Measurements from ENCODE around the gene PRG2.
"Not testable (repeated sequence)": the region's sequence is repeated elsewhere in the genome, so short reads cannot be mapped to it uniquely, and the experiment has no call there.

Gene PRG2

DNA sequence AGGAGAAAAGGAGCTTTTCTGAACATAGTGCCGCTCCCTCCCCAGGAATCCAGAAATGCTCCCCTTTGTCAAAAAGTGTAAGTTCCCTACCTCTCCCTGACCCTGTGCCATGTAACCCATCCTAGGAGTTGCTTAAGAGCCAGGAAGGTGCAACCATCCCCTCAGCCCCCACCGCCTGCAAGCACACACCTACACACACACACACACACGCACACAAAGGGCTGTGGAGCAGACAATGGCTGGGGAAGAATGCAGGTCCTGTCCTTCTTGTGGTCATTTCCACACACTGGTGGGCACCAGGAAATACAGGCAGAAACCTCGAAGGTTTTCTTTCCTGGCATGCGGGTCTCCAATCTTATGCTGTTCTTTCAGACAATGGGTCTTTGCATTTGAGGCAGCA lies 51.1 kb downstream of the PRG2 start:
- no peak overlapping the region for H3K27ac ChIP-seq
- TF ChIP-seq CTCF (IDR thresholded peaks at IDR 0.05), result no peak
- TF ChIP-seq ZFX (IDR thresholded peaks at IDR 0.05; ENCODE audit: borderline replicate concordance), result no peak

GRCh38 chr11:57338142-57338541 lies 52.3 kb downstream of the PRG2 start, which contains the start of gene P2RX3:
TSS of gene P2RX3 (plus strand) at chr11:57338352. CDS start at chr11:57338551, 199 bp downstream.
- H3K27ac ChIP-seq, result no peak within 1 kb of the TSS
- no peak for TF ChIP-seq ZFX (IDR thresholded peaks at IDR 0.05; ENCODE audit: borderline replicate concordance)
- no peak for TF ChIP-seq CTCF (IDR thresholded peaks at IDR 0.05)

- H3K27ac ChIP-seq, result not testable (repeated sequence)
Observed at GRCh38 chr11:57336856-57337255, 53.6 kb downstream of the PRG2 start.

All from 22Rv1 (cell line).